BJ (cell line): ENCODE results near the gene MAB21L4. TPM values are rescaled to one million over a fixed set of nuclear protein-coding genes. Genes with fewer than 3 reads are reported as not detected.

ENCODE experiments used
- CTCF ChIA-PET: fragments of 350-600 bp; formaldehyde crosslinking; extraction: SDS; loops from one replicate; lab custom pipeline; 2021; ENCODE audit warnings: antibody characterized with exemption, inconsistent platforms; lab: Yijun Ruan, JAX
- POLR2A ChIA-PET: fragments of 300-600 bp; sonication (Branson Sonifier 250); formaldehyde crosslinking; extraction: SDS; loops from one replicate; lab custom pipeline; 2021; ENCODE audit warnings: antibody characterized with exemption; lab: Charles Lee
- DNase-seq: peaks from one replicate; pipeline ENCODE4 v3.0.0-alpha.2; 2011; ENCODE audit warnings: low read depth
- H3K27me3 ChIP-seq: 2 replicates; pipeline ENCODE4 v1.6.0; 2011; ENCODE audit warnings: low read length; ENCODE audit not compliant: control insufficient read depth, insufficient read depth
- H3K36me3 ChIP-seq: 2 replicates; pipeline ENCODE4 v1.5.1; 2011; ENCODE audit warnings: low read length; ENCODE audit not compliant: control insufficient read depth, insufficient read depth
- H3K4me3 ChIP-seq: 2 replicates; pipeline ENCODE4 v1.5.1; 2011; ENCODE audit warnings: low read depth, mild to moderate bottlenecking, control low read depth, low read length
- polyA plus RNA-seq: library from polyadenylated mRNA; depleted of rRNA; stranded (reverse); fragments of >200 nt; gene quantifications from 2 replicates; pipeline ENCODE4 v1.2.3, GENCODE V29; 2011
- TF ChIP-seq, protein P1 (sequence below): IDR thresholded peaks from 2 replicates; pipeline ENCODE4 v1.5.1; 2011; ENCODE audit warnings: low read depth, mild to moderate bottlenecking, control low read depth, inconsistent platforms, low read length, moderate library complexity; ENCODE audit not compliant: insufficient read depth

Gene MAB21L4
- polyA plus RNA-seq, 1 experiment, result not detected

DNA sequence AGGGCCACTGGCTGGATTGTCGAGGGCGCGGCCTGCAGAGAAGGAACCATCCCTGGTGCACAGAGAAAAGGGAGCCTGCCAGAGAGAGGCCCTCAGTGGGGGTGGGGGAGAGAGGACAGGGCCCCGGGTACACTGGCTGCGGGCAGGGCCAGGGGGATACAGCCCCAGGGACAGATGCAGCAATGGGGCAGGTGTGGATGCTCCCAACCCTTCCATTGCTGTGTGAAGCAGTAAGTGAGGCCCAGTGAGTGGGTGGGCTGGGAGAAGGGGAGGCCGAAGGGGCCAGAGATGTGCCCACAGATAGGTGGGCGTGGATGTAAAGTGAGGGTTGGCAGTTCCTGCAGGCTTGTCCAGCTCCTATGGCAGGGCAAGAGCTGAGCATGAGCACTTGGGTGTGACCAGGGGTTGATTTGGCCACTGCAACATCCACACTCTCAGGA, 19.9 kb downstream of the MAB21L4 start:
- no peak for DNase-seq
- ChIA-PET CTCF (no interaction called here), POLR2A (no interaction called here)
- Histone ChIP-seq H3K27me3 (no peaks in the 10 kb centered on the region), H3K4me3 (no peak overlapping the region), H3K36me3 (no peaks in the 10 kb centered on the region)
- TF ChIP-seq, protein P1, sequence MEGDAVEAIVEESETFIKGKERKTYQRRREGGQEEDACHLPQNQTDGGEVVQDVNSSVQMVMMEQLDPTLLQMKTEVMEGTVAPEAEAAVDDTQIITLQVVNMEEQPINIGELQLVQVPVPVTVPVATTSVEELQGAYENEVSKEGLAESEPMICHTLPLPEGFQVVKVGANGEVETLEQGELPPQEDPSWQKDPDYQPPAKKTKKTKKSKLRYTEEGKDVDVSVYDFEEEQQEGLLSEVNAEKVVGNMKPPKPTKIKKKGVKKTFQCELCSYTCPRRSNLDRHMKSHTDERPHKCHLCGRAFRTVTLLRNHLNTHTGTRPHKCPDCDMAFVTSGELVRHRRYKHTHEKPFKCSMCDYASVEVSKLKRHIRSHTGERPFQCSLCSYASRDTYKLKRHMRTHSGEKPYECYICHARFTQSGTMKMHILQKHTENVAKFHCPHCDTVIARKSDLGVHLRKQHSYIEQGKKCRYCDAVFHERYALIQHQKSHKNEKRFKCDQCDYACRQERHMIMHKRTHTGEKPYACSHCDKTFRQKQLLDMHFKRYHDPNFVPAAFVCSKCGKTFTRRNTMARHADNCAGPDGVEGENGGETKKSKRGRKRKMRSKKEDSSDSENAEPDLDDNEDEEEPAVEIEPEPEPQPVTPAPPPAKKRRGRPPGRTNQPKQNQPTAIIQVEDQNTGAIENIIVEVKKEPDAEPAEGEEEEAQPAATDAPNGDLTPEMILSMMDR, result no peak

DNA sequence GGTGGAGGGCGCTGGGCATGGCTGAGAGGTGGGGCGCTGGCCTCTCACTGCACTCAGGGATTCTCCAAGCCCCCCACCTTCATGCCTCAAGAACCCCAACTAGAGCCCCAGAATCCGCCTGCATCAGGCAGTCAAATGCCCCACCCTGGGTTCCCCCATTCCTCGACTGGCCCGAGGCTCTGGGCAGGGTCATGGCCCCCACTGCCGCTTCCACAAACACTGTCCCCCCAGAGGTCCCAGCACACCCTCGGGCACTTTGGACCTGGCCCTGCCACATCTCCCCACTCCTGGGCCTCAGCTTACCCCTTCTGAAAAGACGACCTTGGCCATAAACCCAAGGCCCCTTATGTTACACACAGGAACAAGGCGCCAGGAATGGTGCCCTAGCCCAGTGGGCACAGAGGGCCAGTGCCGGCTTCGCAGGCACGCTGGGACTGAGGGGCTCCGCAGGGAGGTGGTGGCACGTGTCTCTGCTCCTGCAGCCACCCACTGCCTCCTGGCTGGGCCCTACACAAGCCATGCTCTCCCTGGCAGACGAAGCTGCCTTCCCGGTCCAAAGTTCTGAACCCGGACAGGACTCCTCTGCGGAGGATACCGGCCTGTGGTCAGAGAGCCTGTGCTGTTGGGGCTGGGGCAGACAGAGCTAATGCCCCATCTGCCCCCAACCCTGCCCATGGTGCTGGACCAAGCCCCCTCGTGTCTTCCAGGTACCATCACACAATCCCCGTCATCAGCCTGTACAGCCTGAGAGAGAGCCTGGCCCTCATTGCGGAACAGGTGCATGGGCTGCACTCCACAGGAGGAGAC, 20.5 kb downstream of the MAB21L4 start:
- TF ChIP-seq, protein P1, result no peak
- Histone ChIP-seq H3K4me3 (no peak overlapping the region), H3K36me3 (no peaks in the 10 kb centered on the region), H3K27me3 (no peaks in the 10 kb centered on the region)
- DNase-seq, result no peak
- CTCF ChIA-PET, result no interaction called here
- POLR2A ChIA-PET, result no interaction called here

DNA sequence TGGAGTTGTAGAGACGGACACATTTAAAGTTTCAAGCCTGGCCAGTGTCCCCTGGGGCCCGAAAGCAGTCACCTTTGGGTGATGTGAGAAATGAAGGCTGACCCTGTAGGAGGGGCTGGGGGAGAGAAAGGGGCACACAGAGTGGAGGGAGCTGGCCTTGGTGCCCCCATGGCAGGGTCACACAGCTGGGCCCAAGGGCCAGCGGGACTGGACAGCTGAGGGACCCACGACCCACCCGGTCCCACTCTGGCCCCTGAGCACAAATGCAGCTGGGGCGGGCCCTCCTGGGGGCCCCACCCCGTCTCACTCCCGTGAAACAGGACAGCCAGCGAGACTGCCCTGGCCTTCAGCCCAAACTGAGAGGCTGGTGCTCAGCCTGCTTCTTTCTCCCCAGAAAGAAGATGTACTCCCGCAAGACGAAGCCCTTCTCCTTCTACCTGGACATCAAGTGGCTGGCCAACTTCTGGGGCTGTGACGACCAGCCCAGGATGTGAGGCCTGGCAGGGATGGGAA, 21.2 kb downstream of the MAB21L4 start:
- DNase-seq, result no peak
- CTCF ChIA-PET, result interaction anchor here (0.7 to 1.2 kb wide), 2 partner anchors 8 to 23 kb away, joined by 3 to 4 read pairs; no protein-coding TSS in a partner anchor
- no peaks in the 10 kb centered on the region for H3K36me3 ChIP-seq
- TF ChIP-seq, protein P1, result no peak
- POLR2A ChIA-PET, result no interaction called here
- H3K27me3 ChIP-seq, result no peaks in the 10 kb centered on the region
- H3K4me3 ChIP-seq, result no peak overlapping the region

DNA sequence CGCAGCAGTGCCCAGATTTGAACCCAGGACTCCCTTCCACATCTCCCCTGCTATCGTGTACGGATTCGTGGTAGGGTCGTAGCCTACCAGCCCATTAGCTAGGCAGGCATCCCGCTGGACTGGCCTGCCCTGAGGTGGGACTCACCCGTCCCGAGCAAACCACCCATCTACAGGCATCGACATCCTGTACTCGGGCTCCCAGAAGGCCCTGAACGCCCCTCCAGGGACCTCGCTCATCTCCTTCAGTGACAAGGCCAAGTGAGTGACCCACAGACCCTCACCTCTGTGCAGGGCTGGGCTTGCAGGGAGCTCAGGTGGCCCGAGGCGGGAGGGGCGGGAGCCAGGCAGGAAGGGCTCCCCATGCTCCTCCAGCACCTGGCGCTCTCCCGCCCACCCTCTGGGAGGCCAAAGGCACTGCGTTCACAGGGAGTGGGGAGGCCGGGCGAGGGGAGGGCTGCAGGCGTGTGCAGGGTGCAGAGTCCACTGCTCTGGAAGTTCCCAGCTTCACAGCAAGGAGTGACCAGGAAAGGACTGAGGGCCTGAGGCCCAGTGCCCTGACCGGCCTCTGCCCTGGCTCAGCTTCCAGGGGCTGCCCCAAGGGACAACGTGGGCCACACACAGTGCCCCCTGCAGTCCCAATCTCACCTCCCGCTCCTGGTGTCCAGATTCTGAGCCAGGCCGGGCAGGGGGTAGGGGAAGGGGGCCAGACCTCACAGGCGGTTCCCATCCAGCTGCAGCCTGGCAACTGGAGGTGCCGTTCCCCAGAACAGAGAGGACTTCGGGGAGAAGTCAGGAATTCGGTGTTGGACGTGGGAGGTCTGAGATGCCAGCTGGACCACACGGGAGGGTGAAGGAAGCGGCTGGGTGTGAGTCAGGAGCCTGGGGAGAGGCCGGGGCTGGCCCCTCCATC, 21.9 kb downstream of the MAB21L4 start:
- H3K36me3 ChIP-seq, result no peaks in the 10 kb centered on the region
- TF ChIP-seq, protein P1, result no peak
- H3K4me3 ChIP-seq, result no peak overlapping the region
- DNase-seq, result no peak
- ChIA-PET CTCF (interaction anchor here (0.7 to 1.2 kb wide), 2 partner anchors 9 to 23 kb away, joined by 3 to 4 read pairs; no protein-coding TSS in a partner anchor), POLR2A (no interaction called here)
- H3K27me3 ChIP-seq, result no peaks in the 10 kb centered on the region
